Hematopoietic multipotent progenitor cell (in vitro differentiated cells): Measurements from ENCODE around the gene GJC3. TPM values are rescaled to one million over a fixed set of nuclear protein-coding genes. Genes with fewer than 3 reads are reported as not detected.
"Not testable (repeated sequence)": the region's sequence is repeated elsewhere in the genome, so short reads cannot be mapped to it uniquely, and the experiment has no call there.

Source experiments
- DNase-seq, 3 donors: peaks; one replicate each; pipeline ENCODE4 v3.0.0-alpha.2; 2011 to 2015; ENCODE audit warnings: low read depth in 2 of 3, low spot score in 2 of 3
- total RNA-seq: library from RNA; depleted of rRNA; stranded (reverse); fragments of >200 nt; gene quantifications from one replicate; pipeline ENCODE4 v1.2.3, GENCODE V29; 2012

The GJC3 gene
- total RNA-seq, result 0.54 TPM

GRCh38 chr7:99928994-99929729, at the start of gene GJC3:
TSS of gene GJC3 (minus strand) at chr7:99929620. CDS start at chr7:99929620, 0 bp downstream.
- DNase-seq, result peak in 2 of 3 donors; percentile 48 to 74

DNA sequence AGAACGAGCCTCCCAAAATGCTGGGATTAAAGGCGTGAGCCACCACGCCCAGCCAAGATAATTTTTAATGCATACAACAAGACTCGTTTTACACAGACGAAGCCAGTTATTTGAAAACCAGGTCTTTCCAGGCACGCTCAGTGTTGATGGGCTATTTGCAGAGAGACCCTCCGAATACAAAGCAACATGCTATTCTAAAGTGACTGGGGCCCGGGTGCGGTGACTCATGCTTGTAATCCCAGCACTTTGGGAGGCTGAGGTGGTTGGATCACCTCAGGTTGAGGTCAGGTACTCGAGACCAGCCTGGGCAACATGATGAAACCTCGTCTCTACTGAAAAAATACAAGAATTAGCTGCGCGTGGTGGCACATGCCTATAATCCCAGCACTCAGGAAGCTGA, 47.2 kb upstream of the GJC3 start:
- no peak for DNase-seq

DNA sequence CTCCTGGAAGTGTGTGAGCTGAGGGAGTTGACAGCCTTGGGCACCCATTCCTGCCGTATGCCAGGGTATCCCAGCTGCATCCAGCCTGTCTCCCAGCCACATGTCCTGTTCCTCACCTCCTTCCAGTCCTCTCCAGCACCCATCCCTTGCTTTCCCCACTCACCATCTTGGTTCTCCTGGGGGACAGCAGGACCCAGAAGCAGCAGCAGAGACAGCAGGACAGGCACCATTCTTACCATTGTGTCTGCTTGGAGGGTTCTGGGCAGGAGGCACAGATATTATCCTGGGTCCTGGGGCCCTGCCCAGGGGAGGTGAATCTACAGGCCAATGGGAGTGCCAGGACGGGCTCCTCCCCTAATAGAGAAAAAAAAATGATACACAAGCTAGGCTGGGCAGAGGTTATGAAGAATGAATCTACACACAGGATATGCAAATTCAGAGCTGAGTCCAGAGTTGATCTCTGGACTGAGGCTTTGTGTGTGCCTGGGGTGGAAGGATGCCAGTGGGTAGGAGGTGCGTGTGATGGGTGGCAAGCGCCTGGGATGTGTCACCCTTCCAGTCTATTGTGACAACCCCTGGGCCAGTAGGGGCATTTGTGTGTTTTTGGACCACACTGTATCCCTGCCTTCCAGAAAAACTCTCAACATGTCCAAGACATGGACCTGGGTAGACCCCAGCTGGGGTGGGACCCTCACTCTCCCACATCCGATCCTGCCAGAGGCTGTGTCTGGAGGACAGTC, 46.5 kb upstream of the GJC3 start, which contains the start of gene AZGP1:
TSS of gene AZGP1 (minus strand) at position 250 of the 740 bp plus-strand sequence. CDS start at position 239, 11 bp downstream.
- DNase-seq, result no peak

- DNase-seq, result no peak
Measured at GRCh38 chr7:99974681-99975080, 45.3 kb upstream of the GJC3 start.

DNA sequence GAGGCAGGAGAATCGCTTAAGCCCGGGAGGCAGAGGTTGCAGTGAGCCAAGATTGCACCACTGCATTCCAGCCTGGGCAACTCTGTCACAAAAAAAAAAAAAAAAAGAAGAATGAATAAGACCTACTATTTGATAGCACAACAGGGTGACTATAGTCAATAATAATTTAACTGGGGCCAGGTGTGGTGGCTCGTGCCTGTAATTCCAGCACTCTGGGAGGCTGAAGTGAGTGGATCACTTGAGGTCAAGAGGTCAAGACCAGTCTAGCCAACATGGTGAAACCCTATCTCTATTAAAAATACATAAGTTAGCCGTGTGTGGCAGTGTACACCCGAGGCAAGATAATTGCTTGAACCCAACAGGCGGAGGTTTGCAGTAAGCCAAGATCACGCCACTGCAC, 44.4 kb upstream of the GJC3 start:
- DNase-seq, result not testable (repeated sequence)

DNA sequence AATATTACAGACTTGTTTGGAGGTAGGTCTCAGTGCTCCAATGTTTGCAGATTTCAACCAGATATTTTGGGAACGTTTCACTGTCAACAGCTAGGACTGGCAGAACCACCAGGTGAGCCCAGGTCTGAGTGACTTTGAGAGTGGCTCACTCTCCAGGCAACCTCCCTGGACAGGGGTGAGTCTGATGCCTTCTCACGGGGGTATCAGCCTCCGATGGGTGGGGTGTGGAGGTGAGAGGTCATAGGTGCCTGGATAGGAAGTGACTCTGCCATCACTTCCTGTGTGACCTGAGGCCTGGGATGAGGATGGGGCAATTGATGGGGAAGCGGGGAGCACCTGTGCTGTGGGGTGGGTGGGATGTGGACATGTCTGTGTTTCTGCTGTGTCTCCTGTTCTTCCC, 41.8 kb upstream of the GJC3 start:
- no peak for DNase-seq

DNA sequence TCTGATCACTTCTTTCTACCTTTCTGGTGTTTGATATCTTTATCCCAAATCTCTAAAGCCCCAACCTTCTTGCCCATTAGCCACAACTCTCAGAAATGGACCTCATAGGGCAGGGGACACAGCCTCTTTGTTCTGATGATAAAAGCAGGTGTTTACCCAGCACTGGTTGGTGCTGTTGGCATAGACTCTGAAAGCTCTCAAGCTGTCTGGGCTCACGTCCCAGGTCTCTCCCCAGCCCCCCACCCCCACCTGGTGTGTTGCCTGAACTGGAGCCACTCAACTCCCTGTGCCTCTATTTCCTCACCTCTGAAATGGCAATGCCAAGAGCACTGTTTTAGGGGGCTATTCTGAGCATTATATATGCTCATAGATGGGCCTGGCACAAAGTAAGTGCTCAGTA, 40.4 kb upstream of the GJC3 start:
- DNase-seq, result not testable (repeated sequence)

DNA sequence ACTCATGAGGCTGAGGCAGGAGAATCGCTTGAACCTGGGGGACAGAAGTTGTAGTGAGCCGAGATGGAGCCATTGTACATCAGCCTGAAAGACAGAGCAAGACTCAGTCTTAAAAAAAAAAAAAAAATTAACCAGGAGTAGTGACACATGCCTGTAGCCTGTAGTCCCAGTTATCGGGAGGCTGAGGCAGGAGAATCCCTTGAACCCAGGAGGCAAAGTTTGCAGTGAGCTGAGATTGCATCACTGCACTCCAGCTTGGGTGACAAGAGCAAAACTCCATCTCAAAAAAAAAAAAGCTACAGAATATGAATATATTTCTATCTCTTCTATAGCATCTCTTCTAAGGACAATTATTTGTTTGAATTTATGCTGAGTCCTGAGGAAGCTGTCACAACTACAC, 39.9 kb upstream of the GJC3 start:
- DNase-seq, result no peak

GRCh38 chr7:99958564-99959227, 29.3 kb upstream of the GJC3 start:
- no peak for DNase-seq

DNA sequence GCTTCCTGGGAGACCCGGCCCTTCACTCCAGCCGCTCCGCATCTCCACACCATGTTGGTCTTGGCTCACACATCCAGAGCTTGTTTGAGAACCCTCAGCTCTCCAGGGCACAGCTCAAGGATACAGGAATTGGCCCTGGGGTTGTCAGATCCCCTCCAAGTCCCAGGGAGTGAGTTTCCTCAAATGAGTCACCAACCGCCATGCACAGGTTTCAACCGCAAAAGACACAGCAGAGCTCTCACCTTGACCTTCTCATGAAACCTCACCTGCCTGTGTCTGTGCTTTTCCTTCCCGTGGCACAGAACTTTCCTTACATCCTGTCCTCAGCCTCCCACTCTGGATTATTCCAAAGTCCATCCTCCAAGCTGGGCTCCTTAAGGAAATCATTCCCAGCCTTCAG, 25.8 kb upstream of the GJC3 start:
- no peak for DNase-seq

- DNase-seq, result not testable (repeated sequence)
Measured at GRCh38 chr7:99954643-99955042, 25.2 kb upstream of the GJC3 start.

DNA sequence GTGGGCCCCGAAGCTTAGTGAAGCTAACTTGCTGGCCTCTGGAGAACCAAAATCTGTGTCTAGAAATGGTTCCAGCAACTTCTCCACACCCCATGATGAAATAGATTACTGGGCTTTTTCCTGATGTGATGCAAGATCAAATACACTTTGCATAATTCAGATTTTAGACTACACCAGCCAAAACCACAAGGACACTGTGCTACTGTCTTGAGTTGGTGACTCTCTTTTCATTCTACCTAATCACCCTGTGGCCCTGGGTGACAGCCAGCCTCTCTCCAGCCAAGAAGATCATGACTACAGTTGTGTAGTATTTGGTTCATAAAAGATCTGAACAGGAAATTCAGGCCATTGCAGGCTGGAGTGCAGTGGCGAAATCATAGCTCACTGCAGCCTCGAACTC, 24.2 kb upstream of the GJC3 start:
- no peak for DNase-seq

DNA sequence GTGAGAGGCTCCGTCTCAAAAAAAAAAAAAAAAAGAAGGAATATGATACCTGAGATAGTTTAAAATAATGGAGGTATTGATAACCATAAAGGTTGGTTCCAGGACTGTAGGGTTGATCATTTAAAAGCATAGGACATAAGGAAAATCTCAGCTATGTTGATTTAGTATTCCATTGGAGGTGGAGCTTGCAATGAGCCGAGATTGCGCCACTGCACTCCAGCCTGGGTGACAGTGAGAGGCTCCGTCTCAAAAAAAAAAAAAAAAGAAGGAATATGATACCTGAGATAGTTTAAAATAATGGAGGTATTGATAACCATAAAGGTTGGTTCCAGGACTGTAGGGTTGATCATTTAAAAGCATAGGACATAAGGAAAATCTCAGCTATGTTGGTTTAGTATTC, 23.2 kb upstream of the GJC3 start:
- DNase-seq, result not testable (repeated sequence)

GRCh38 chr7:99950819-99951218, 21.4 kb upstream of the GJC3 start:
- DNase-seq, result not testable (repeated sequence)

- DNase-seq, result peak in 2 of 3 donors; percentile 17 to 49
Measured at GRCh38 chr7:99949645-99950228, 20.3 kb upstream of the GJC3 start.

DNA sequence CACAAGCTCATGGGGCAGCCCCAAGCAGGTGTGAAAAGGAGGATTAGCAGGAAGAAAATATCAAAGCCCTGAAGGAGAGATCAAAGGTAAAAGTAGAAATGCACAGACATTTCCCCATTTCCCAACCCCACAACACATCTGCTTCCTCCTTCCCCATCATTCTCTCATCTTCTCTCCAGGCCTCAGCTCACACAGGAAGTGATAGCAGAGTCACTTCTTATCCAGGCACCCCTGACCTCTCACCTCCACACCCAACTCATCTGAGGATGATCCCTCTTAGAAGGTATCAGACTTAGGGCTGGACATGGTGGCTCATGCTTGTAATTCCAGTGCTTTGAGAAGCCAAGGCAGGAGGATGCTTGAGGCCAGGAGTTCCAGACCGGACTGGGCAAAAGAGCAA, 18.2 kb upstream of the GJC3 start:
- no peak for DNase-seq

- no peak for DNase-seq
Measured at GRCh38 chr7:99944497-99945070, 15.2 kb upstream of the GJC3 start.

DNA sequence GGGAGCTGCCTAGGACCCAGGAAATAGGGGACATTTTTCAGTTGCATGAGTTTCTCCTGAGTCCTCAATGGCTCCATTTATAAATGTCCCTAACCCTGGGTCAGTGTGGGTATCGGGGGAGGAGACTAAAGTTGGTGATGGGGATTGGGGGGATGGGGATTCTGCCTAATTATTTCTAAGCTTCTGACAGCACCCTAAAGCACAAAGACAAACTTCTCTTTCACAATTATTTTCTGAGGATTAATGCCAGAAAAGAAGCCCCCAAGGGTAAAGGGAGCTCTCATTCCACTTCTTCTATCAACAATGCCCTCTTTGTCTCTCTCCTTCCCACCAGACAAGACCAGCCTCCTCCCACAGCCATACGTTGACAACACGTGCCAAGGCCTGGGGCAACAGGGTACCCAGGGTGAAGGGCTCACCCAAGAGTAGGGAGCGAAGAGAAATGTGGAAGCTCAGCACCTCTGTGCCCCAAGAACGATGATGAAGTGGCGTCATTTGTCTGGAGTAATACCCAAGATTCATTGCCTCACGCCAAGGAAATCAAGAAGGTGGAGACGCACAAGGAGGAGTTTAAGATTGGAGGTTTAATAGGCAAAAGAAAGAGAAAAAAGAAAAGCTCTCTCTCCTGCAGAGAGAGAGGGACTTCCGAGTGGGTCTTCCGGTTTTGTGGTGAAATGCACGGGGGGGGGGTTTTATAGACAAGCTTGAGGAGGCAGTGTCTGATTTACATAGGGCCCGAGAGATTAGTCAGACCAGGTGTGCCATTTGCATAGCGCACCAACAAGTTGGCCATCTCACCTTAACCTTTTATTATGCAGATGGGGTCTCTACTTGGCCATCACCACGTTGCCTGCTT, 14.4 kb upstream of the GJC3 start:
- DNase-seq, result peak in 2 of 3 donors; percentile 14 to 32

GRCh38 chr7:99938296-99938695, 8.9 kb upstream of the GJC3 start:
- no peak for DNase-seq

DNA sequence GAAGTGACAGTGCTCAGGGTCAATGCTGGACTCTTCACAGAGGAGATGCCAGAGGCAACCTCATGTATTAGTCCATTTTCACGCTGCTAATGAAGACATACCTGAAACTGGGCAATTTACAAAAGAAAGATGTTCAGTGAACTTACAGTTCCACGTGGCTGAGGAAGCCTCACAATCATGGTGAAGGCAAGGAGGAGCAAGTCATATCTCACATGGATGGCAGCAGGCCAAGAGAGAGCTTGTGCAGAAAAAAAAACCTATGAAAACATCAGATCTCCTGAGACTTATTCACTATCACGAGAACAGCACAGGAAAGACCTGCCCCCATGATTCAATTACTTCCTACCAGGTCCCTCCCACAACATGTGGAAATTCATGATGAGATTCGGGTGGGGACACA, 5.6 kb upstream of the GJC3 start:
- DNase-seq, result peak in 1 of 3 donors; percentile 10
